Fibroblast of the conjunctiva (primary cell): ENCODE results near the gene SCNN1B.
"Not testable (repeated sequence)": the region's sequence is repeated elsewhere in the genome, so short reads cannot be mapped to it uniquely, and the experiment has no call there.

Experiments used
- DNase-seq: peaks from one replicate; pipeline ENCODE4 v3.0.0-alpha.2; 2010; ENCODE audit warnings: low read depth

Gene SCNN1B

DNA sequence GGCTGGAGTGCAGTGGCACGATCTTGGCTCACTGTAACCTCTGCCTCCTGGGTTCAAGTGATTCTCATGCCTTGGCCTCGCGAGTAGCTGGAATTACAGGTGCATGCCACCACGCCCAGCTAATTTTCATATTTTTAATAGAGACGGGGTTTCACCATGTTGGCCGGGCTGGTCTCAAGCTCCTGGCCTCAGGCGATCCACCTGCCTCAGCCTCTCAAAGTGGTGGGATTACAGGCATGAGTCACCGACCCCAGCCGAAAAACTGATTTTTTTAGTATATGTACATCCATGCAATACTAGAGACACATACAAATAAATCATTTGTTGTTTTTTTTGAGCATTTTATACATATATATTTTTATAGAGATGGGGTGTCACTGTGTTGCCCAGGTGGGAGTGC, 79.6 kb downstream of the SCNN1B start:
- not testable (repeated sequence) for DNase-seq

DNA sequence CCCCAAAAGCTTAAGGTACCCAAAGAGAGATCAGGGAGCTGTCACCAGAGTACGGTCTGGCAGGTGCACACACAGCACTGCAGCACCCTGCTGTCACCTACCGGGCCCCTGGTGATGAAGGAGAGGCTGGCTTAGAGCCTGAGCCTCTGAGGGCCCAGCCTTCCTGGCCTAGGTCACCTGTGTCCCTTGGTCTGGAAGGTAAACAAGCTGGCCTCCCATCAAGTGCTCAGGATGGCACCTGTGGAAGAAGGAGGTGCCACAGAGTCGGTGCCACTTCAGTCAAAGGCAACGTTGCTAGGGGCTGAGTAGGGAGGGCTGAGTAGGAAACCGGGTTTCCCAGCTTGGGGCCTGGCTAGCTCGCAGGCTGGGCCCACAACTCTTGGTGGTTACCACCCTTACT, 80.2 kb downstream of the SCNN1B start:
- no peak for DNase-seq

- DNase-seq, result no peak
These were observed 81.8 kb downstream of the SCNN1B start for GRCh38 chr16:23383881-23384280.

DNA sequence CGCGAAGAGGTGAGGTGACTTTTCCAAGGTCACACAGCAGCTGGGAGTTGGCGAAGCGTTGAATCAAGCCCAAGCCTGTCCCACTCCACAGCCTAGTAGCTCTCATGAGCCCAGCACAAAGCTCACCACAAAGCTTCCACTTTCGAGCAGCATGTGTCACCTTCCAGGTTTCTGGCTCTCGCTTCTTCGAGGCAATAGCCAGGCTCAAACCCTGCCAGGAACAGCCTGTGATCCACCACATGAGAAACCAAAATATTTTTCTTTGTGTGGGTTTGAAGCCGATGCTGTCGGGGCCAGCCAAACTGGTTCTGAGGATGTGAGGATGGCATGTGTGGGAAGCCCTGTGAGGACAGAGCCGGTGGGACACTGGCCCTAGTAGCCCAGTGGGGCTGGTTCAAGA, 82.8 kb downstream of the SCNN1B start:
- no peak for DNase-seq

DNA sequence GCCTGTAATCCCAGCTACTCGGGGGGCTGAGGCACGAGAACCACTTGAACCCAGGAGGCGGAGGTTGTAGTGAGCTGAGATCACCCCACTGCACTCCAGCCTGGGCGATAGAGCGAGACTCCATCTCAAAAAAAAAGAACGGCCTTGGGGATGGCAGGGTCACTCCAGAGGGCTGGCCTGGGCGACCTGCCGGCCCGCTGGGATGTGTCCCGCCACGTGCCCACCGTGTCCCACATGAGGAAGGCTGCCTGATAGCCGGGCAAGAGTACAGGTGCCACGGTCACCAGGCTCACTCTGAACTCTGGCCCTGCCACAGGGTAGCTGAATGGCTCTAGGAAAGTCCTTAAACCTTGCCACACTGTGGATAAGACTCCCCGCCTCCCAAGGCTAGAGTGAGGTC, 83.3 kb downstream of the SCNN1B start:
- DNase-seq, result no peak

- no peak for DNase-seq
These were observed 85.6 kb downstream of the SCNN1B start for GRCh38 chr16:23387666-23388065.

DNA sequence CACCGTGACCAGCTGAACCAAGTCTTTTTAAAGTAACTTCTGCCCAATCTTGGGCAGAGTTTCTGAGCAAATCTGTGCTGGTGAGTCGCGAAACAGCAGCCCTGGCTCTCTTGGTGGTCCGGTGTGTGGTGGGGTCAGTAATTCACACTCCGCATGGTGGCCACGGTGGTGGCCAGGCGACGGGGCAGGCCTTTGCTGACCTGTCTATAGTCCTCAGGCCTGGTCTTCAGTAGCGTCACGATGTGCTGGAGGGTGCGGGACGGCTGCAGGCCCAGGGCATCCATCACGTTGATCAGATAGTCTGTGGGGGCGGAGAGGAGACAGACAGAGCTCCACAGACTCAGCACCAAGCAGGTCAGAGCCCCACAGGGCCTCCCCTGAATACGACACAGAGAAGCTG, 86.7 kb downstream of the SCNN1B start:
- DNase-seq, result no peak

DNA sequence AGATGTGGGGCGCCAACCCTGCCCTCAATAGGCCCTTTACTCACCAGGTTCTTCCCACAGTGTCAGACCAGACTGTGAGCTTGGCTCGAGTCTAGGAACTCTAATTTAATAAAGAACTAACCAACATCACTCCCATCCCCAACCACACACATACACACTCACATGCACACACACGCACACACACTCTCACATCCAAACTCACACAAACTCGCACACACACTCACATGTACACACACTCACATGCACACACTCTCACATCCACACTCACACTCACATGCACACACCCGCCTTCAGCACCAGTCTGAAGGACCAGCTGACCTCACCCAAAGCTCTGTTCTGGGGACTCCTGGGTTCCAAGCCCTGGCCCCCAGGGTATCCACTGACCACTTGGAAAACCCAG, 87.1 kb downstream of the SCNN1B start:
- DNase-seq, result no peak

DNA sequence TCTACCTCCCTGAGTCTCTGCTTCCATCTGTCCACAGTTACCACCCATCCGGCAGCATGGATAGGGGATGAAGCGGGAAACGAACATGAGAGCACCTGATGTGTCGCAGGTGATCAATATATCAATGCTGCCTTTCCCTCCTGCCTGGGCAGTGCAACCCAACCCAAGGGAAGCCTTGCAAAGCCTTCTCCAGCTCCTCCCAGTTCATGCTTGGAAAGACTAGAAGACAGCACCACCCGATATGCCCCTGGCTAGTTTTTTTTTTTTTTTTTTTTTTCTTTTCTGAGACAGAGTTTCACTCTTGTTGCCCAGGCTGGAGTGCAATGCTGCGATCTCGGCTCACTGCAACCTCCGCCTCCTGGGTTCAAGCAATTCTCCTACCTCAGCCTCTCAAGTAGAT, 87.8 kb downstream of the SCNN1B start:
- DNase-seq, result not testable (repeated sequence)

GRCh38 chr16:23391381-23392222, 89.5 kb downstream of the SCNN1B start:
- no peak for DNase-seq

DNA sequence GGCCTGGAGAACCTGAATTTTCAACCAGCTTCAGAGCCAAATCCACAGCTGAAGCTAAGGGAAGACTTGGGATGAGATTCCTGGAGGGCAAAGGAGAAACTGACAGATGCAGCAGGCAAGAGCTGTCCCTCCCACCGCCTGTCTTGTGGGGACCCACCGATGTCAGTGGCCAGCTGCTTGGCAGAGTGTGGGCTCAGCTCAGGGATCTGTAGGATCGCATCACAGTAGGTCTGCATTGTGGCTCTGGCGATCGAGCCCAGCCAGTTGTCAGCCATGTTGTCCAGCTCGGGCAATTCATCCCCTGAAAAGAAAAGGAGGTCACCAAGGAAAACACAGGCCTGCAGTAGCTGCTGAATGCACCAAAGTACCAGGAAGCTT, 90.1 kb downstream of the SCNN1B start:
- DNase-seq, result no peak

- DNase-seq, result no peak
These were observed 92.2 kb downstream of the SCNN1B start for GRCh38 chr16:23394141-23394831.

DNA sequence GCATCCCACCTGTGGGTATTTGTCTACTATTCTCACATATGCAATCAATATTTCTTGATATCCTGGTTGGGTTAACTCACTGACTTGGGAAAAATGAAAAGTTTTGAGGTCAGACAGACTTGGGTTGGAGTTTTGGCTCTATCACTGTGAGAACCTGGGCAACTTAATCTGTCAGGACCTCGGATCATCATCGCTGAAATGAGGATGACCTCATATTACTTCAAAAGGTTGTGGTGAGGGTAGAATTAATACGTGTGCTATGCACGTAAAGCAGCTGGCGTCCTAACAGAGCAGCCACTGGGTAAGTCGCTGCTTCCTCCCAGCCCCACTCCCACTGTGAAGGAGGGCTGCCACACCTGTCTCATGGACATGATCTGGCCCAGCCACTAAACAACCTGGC, 93.6 kb downstream of the SCNN1B start:
- no peak for DNase-seq

DNA sequence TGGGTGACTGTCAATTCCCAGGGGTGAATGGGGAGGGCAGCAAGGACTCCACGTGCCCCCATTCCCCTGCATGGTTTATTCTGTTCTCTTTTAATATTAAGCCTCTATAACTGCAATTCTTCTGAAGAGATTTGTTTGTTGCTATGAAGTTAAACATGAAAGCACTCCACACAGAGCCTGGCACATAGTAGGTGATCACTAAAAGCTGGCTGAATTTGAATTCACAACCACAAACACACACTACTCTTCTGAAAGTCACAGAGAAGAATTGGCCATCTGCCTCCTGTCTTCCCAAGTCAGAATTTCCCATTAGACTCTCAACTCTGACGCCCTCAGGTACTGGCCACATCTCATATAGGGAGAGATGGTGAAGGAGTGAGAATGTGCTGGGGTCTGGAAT, 95.4 kb downstream of the SCNN1B start:
- no peak for DNase-seq

DNA sequence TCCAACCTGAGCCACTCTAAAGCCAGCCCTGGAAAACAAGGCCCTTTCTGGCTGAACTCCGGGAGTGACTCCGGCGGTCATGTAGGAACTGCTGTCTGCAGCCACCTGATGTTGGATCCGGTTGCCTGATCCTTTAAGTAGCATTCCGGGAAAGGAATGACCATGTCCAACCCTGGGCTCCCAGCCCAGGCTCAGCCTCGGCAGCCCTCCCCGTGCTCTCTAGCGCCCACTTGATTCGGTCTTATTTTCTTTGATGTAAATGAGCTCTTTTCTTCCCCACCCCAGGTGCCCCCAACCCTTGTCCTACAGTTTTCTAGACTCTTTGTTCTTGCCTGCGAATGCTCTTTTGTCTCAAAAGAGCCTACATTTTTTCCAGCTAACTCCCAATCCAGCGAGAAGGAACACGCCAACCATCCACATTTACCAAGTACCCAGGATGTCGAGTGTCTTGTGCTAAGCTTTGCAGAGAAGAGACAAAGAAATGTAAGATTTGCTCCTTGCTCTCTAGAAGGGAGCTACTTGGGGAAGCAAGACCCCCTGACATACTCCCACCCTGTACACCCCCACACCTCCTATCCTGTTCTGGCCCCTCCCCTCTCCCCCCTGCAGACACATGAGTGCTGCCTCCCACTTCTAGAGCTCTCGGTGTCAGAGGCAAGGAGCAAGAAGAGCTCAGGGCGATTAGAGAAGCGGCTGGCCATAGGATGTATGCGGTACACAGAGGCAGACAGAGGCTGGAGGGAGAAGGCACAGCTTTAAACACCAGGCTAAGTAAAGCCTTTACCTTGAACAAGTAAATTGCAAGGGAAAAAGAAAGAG, 97.1 kb downstream of the SCNN1B start:
- DNase-seq, result no peak

DNA sequence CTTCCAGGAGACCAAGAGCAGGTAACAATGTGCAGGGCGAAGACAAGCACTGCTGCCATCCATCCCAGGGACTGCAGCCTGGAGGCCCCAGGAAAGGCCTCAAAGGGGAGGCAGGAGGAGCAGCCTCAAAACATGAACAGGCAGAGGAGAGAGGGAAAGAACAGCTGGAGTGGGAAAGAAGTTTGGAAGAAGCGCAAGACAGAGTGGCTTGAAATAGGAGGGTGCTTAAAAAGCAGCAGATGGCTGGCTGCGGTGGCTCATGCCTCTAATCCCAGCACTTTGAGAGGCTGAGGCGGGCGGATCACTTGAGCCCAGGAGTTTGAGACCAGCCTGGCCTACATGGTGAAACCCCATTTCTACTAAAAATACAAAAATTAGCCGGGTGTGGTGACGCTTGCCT, 98.3 kb downstream of the SCNN1B start:
- not testable (repeated sequence) for DNase-seq

GRCh38 chr16:23401139-23401538, 99.0 kb downstream of the SCNN1B start:
- no peak for DNase-seq

DNA sequence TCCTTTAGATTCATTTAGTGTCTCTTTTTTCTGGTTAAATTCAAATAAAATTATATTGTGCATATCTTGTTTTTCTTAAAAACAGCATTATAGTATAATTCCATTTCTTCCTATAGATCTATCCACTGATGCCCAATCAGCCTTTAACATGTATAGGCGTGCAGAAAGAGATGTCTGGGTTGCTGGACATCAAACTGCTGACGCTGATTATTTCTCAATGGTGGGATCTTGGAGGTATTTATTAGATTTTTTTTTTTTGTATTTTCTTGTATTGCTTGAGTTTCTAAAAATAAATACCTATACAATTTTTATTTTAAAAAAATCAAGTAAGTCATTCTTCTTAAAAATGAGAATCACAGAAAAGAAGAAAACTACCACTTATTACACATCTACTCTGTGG, 100.0 kb downstream of the SCNN1B start:
- DNase-seq, result no peak

DNA sequence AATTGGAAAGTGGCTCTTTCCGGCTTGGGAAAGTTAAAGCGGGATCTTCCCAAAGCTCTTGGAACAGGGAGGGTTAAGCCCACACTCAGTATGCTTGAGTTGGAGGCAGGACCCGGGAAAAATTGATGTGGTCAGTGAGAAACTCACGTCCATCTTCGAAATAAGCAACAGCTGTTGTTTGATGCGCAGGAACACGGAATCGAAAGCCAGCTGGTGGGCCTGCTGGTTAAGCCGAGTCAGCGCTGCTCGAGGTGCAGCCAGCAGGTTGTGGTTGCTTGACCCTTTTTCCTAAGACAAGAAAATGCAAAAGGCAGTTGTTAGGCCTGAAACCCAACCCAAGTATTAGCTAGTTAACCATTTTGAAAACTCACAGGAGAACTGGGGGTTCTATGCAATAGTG, 101.4 kb downstream of the SCNN1B start:
- DNase-seq, result no peak

DNA sequence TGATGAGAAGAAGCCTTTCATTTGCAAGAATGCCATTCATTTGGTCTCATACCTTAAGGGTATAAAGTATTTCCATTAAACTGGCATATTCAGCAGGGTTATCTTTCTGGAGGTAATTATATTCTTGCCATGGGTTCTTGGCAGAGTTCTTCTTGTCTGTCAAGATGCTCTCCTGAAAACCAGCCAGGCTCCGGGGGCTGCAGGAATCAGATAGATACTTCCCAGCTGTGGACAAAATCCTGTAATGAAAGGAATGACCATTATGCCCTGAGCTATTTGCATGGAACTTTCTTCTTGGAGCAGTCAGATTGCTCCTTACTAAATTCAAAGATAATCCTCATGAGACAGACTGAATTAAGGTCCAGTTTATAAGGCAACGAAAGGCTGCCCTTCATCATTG, 103.9 kb downstream of the SCNN1B start:
- DNase-seq, result no peak

DNA sequence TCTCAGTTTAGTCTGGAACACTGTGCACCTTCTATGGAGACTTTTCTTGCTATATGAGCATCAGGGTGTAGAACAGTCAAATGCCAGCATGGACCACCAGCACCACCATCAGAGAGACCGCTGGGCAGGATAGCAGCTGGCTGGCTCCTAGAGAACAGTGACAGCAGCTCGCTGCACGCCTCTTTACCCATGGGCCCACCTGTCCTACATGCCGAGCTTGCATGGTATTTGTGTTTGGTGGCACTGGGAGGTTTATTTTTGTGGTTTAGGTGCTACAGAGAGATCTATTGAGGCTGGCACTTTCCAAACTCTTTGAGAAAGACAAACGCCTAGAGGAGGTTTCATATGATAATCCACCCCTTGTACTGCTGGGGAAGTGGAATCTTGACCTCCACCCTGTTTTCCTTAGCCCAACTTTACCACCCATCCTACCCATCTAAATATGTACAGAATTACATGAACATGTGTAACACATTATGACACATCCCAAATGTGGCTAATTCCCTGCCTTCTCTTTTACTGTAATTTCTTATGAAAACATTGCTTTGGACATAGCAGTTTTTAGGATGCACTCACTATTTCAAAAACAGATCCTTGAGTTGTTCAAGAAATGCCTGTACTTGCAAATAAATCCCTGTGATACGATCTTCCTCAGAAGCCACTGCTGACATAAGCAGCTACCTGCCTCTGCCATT, 104.6 kb downstream of the SCNN1B start:
- DNase-seq, result no peak

DNA sequence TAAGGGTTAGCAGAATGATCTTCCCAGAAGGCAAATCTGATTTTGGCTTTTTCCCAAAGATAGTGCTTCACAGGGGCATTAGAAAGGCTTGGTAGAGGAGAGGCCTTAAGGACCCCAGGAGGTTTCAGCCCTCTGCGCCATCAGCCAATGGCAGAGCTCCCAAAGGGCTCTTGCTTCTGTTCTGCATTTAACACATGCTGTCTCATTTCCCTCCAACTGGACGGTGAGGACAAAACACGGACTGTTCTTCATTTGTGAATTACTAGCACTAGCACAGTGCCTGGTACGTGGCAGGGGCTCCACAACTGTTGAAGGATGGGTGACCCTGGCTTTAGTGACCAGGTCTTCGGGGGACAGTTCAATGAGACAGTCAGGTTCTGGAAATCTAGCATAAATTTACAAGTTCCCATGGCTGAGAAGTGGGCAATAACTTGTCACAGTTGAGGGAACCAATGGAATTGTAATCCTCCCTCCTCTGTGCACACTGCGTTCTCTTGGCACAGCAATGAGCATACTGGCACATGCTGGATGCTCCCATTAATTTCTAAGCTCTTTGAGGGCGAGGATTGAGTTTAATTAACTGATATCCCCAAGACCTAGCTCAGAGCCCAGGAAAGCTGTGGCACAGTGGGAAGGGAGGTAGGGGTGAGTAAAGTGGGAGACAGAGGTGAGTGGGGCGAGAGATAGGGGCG, 105.5 kb downstream of the SCNN1B start:
- DNase-seq, result no peak
